ENCODE measurements around the gene KBTBD6.

DNA sequence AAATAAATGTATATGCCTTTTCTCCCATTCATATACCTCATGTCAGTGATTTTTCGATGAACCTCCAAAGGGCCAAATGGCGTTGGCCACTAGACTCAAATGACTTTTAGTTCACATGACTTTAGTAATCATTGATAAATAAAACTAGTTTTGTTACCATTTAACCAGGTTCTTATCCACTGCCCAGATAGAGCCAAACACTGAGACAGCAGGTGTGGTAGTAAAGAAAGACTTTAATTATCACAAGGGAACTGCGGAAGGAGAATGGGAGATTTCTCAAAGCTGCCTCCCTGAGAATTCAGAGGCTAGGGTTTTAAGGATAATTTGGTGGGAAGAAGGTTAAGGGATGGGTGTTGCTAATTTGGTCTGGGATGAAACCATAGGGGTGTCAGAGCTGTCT lies 19.4 kb upstream of the KBTBD6 start:
- TF ChIP-seq, protein P1, sequence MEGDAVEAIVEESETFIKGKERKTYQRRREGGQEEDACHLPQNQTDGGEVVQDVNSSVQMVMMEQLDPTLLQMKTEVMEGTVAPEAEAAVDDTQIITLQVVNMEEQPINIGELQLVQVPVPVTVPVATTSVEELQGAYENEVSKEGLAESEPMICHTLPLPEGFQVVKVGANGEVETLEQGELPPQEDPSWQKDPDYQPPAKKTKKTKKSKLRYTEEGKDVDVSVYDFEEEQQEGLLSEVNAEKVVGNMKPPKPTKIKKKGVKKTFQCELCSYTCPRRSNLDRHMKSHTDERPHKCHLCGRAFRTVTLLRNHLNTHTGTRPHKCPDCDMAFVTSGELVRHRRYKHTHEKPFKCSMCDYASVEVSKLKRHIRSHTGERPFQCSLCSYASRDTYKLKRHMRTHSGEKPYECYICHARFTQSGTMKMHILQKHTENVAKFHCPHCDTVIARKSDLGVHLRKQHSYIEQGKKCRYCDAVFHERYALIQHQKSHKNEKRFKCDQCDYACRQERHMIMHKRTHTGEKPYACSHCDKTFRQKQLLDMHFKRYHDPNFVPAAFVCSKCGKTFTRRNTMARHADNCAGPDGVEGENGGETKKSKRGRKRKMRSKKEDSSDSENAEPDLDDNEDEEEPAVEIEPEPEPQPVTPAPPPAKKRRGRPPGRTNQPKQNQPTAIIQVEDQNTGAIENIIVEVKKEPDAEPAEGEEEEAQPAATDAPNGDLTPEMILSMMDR (IDR thresholded peaks at IDR 0.05): no peak
- TF ChIP-seq POLR2A (IDR thresholded peaks at IDR 0.05; ENCODE audit: low read depth) (no peak), EP300 (IDR thresholded peaks at IDR 0.05) (no peak), POLR2AphosphoS5 (IDR thresholded peaks at IDR 0.05) (no peak)
